MM.1S (cell line): ENCODE results near the gene MUC5AC.

Experiments
- DNase-seq: peaks from one replicate; pipeline ENCODE4 v3.0.0-alpha.2; 2015
- H2AFZ ChIP-seq: fragments of 300-600 bp; sonication (generic); 2 replicates; pipeline ENCODE4 v1.6.0; 2016; ENCODE audit warnings: antibody characterized with exemption, low read length
- H3F3A ChIP-seq: fragments of 300-600 bp; sonication (generic); 2 replicates; pipeline ENCODE4 v1.6.1; 2016; ENCODE audit warnings: mild to moderate bottlenecking, antibody characterized with exemption, low read length, moderate library complexity, mixed read lengths; ENCODE audit not compliant: insufficient read depth
- H3K27ac ChIP-seq: fragments of 300-600 bp; sonication (generic); 2 replicates; pipeline ENCODE4 v1.5.1; 2016; ENCODE audit warnings: mild to moderate bottlenecking, low read length
- H3K27me3 ChIP-seq: fragments of 300-600 bp; sonication (generic); replicated peaks from 2 replicates; pipeline ENCODE4 v1.6.0; 2016; ENCODE audit warnings: low read length; ENCODE audit not compliant: insufficient read depth
- H3K36me3 ChIP-seq: fragments of 300-600 bp; sonication (generic); replicated peaks from 2 replicates; pipeline ENCODE4 v1.6.1; 2016; ENCODE audit warnings: mild to moderate bottlenecking, low read length, mixed read lengths; ENCODE audit not compliant: insufficient read depth
- H3K4me1 ChIP-seq: fragments of 300-600 bp; sonication (generic); 2 replicates; pipeline ENCODE4 v1.6.1; 2016; ENCODE audit warnings: low read length, mixed read lengths
- H3K4me2 ChIP-seq: fragments of 300-600 bp; sonication (generic); 2 replicates; pipeline ENCODE4 v1.6.0; 2016; ENCODE audit warnings: low read depth, low read length
- H3K4me3 ChIP-seq: fragments of 300-600 bp; sonication (generic); 2 replicates; pipeline ENCODE4 v1.5.1; 2016; ENCODE audit warnings: low read length, mixed read lengths
- H3K79me2 ChIP-seq: fragments of 300-600 bp; sonication (generic); 2 replicates; pipeline ENCODE4 v1.6.1; 2016; ENCODE audit warnings: mixed run types, low read length, mixed read lengths
- H3K9ac ChIP-seq: fragments of 300-600 bp; sonication (generic); 2 replicates; pipeline ENCODE4 v1.6.1; 2016; ENCODE audit warnings: low read length, mixed read lengths
- H3K9me2 ChIP-seq: fragments of 300-600 bp; sonication (generic); replicated peaks from 2 replicates; pipeline ENCODE4 v1.6.1; 2016; ENCODE audit warnings: mild to moderate bottlenecking, low read length, mixed read lengths; ENCODE audit not compliant: insufficient read depth
- H3K9me3 ChIP-seq: fragments of 300-600 bp; sonication (generic); replicated peaks from 2 replicates; pipeline ENCODE4 v1.6.1; 2016; ENCODE audit warnings: mild to moderate bottlenecking, low read length, mixed read lengths; ENCODE audit not compliant: insufficient read depth
- H4K20me1 ChIP-seq: fragments of 300-600 bp; sonication (generic); 2 replicates; pipeline ENCODE4 v1.6.1; 2016; ENCODE audit warnings: mild to moderate bottlenecking, low read length, moderate library complexity, mixed read lengths; ENCODE audit not compliant: insufficient read depth
- CTCF ChIP-seq: fragments of 300-600 bp; sonication (generic); IDR thresholded peaks from 2 replicates; pipeline ENCODE4 v1.5.1; 2016; ENCODE audit warnings: antibody characterized with exemption, low read length, mixed read lengths
- EZH2 ChIP-seq: fragments of 300-600 bp; sonication (generic); optimal IDR thresholded peaks from 2 replicates; pipeline ENCODE3; 2017; ENCODE audit warnings: low read depth, mild to moderate bottlenecking, antibody characterized with exemption, low read length, mixed read lengths
- EZH2phosphoT487 ChIP-seq: fragments of 300-600 bp; sonication (generic); IDR thresholded peaks from 2 replicates; pipeline ENCODE4 v1.6.1; 2018; ENCODE audit warnings: antibody characterized with exemption, low read length

The MUC5AC gene

GRCh38 chr11:1178906-1179305, 21.2 kb downstream of the MUC5AC start:
- no peak for DNase-seq
- Histone ChIP-seq H3K9me2 (no peaks in the 10 kb centered on the region), H4K20me1 (no peaks in the 10 kb centered on the region), H3K36me3 (no peaks in the 10 kb centered on the region), H3F3A (no peaks in the 10 kb centered on the region), H3K27ac (no peak overlapping the region), H3K4me1 (no peaks in the 10 kb centered on the region), H3K9me3 (no peaks in the 10 kb centered on the region), H3K79me2 (no peaks in the 10 kb centered on the region), H3K27me3 (peaks cover 63% of the 10 kb centered on the region), H3K9ac (no peak overlapping the region), H3K4me2 (no peak overlapping the region), H3K4me3 (no peak overlapping the region), H2AFZ (no peak overlapping the region)
- TF ChIP-seq EZH2 = no peak
- no peak for TF ChIP-seq CTCF
- TF ChIP-seq EZH2phosphoT487 = no peak

- H3K4me1 ChIP-seq = no peaks in the 10 kb centered on the region
Measured at GRCh38 chr11:1179641-1180040, 21.9 kb downstream of the MUC5AC start.

GRCh38 chr11:1180171-1180570, 22.4 kb downstream of the MUC5AC start:
- peaks cover 67% of the 10 kb centered on the region for H3K27me3 ChIP-seq
- DNase-seq = no peak

More at GRCh38 chr11:1179641-1180040, 21.9 kb downstream of the MUC5AC start:
- Histone ChIP-seq H3K27ac (no peak overlapping the region), H3K4me2 (no peak overlapping the region), H3K9ac (no peak overlapping the region), H3K27me3 (peaks cover 63% of the 10 kb centered on the region), H3K36me3 (no peaks in the 10 kb centered on the region), H3K4me3 (no peak overlapping the region), H2AFZ (no peak overlapping the region), H3K9me2 (no peaks in the 10 kb centered on the region), H4K20me1 (no peaks in the 10 kb centered on the region), H3K79me2 (no peaks in the 10 kb centered on the region), H3K9me3 (no peaks in the 10 kb centered on the region), H3F3A (no peaks in the 10 kb centered on the region)
- TF ChIP-seq CTCF (no peak), EZH2phosphoT487 (no peak)
- no peak for DNase-seq

GRCh38 chr11:1180947-1181391, 23.2 kb downstream of the MUC5AC start:
- H3K4me1 ChIP-seq = no peaks in the 10 kb centered on the region
- no peak overlapping the region for H3K4me3 ChIP-seq
- no peak overlapping the region for H2AFZ ChIP-seq
- TF ChIP-seq EZH2 (no peak), CTCF (no peak), EZH2phosphoT487 (no peak)
- no peaks in the 10 kb centered on the region for H3F3A ChIP-seq
- no peak for DNase-seq
- H3K36me3 ChIP-seq = no peaks in the 10 kb centered on the region
- no peaks in the 10 kb centered on the region for H3K9me2 ChIP-seq
- peaks cover 73% of the 10 kb centered on the region for H3K27me3 ChIP-seq
- no peaks in the 10 kb centered on the region for H3K79me2 ChIP-seq
- no peaks in the 10 kb centered on the region for H3K9me3 ChIP-seq
- H4K20me1 ChIP-seq = no peaks in the 10 kb centered on the region
- no peak overlapping the region for H3K9ac ChIP-seq
- H3K27ac ChIP-seq = no peak overlapping the region
- H3K4me2 ChIP-seq = no peak overlapping the region

More at GRCh38 chr11:1180171-1180570, 22.4 kb downstream of the MUC5AC start:
- H3K4me1 ChIP-seq = no peaks in the 10 kb centered on the region
- H3K9ac ChIP-seq = no peak overlapping the region
- H2AFZ ChIP-seq = no peak overlapping the region
- no peak overlapping the region for H3K27ac ChIP-seq
- H3F3A ChIP-seq = no peaks in the 10 kb centered on the region
- H3K4me2 ChIP-seq = no peak overlapping the region
- no peaks in the 10 kb centered on the region for H3K9me3 ChIP-seq
- no peaks in the 10 kb centered on the region for H3K36me3 ChIP-seq
- TF ChIP-seq EZH2phosphoT487 (no peak), EZH2 (no peak)
- no peak overlapping the region for H3K4me3 ChIP-seq
- no peaks in the 10 kb centered on the region for H4K20me1 ChIP-seq
- H3K9me2 ChIP-seq = no peaks in the 10 kb centered on the region
- H3K79me2 ChIP-seq = no peaks in the 10 kb centered on the region
